HL-60 (cell line): ENCODE measurements around the gene GALP.

ENCODE experiments used
- DNase-seq, 2 experiments: peaks; one replicate each; pipeline ENCODE4 v3.0.0-alpha.2; 2010 to 2020; ENCODE audit warnings: low read depth in 1 of 2, low spot score in 1 of 2
- H3K27ac ChIP-seq: fragments of 250-450 bp; sonication (Bioruptor Pico); replicated peaks from 2 replicates; pipeline ENCODE4 v1.5.1; 2020; ENCODE audit warnings: mild to moderate bottlenecking, moderate library complexity
- H3K27me3 ChIP-seq: fragments of 250-450 bp; sonication (Bioruptor Pico); 2 replicates; pipeline ENCODE4 v1.5.1; 2021; ENCODE audit warnings: mild to moderate bottlenecking, moderate library complexity; ENCODE audit not compliant: insufficient read depth, poor library complexity, severe bottlenecking
- H3K4me3 ChIP-seq: replicated peaks from 2 replicates; pipeline ENCODE4 v1.5.1; 2011; ENCODE audit warnings: mild to moderate bottlenecking, control low read depth, low read length; ENCODE audit not compliant: insufficient read depth
- CTCF ChIP-seq: IDR thresholded peaks from one replicate; pipeline ENCODE4 v1.5.1; 2011; ENCODE audit warnings: low read length, control low read depth, inconsistent platforms; ENCODE audit not compliant: insufficient read depth
- GABPA ChIP-seq: IDR thresholded peaks from 2 replicates; pipeline ENCODE4 v1.6.1; 2012; ENCODE audit warnings: low read depth
- POLR2AphosphoS5 ChIP-seq: IDR thresholded peaks from 2 replicates; pipeline ENCODE4 v1.6.1; 2012; ENCODE audit warnings: low read depth
- REST ChIP-seq: IDR thresholded peaks from 2 replicates; pipeline ENCODE4 v1.6.1; 2012; ENCODE audit warnings: low read depth; ENCODE audit not compliant: insufficient replicate concordance
- SPI1 ChIP-seq: IDR thresholded peaks from 2 replicates; pipeline ENCODE4 v1.6.1; 2012; ENCODE audit warnings: low read depth, mild to moderate bottlenecking, borderline replicate concordance

The GALP gene

GRCh38 chr19:56142897-56143434, 32.8 kb upstream of the GALP start:
- TF ChIP-seq REST (no peak), SPI1 (no peak), GABPA (no peak), CTCF (no peak), POLR2AphosphoS5 (no peak)

GRCh38 chr19:56144376-56144775, 31.4 kb upstream of the GALP start:
- peak in 1 of 2 experiments; percentile 38 for DNase-seq
- TF ChIP-seq REST (no peak), POLR2AphosphoS5 (no peak), CTCF (no peak), SPI1 (no peak), GABPA (no peak)
- Histone ChIP-seq H3K27me3 (no peaks in the 10 kb centered on the region), H3K27ac (no peak overlapping the region), H3K4me3 (no peak overlapping the region)

More at GRCh38 chr19:56142897-56143434, 32.8 kb upstream of the GALP start:
- H3K4me3 ChIP-seq = no peak overlapping the region
- no peaks in the 10 kb centered on the region for H3K27me3 ChIP-seq
- no peak for DNase-seq
- H3K27ac ChIP-seq = no peak overlapping the region

GRCh38 chr19:56144831-56145230, 31.0 kb upstream of the GALP start:
- Histone ChIP-seq H3K27ac (no peak overlapping the region), H3K27me3 (no peaks in the 10 kb centered on the region), H3K4me3 (no peak overlapping the region)
- no peak for TF ChIP-seq REST
- TF ChIP-seq CTCF = no peak
- no peak for TF ChIP-seq GABPA
- TF ChIP-seq SPI1 = no peak
- no peak for TF ChIP-seq POLR2AphosphoS5
- DNase-seq = no peak
